HK-2 (cell line): ENCODE results near the gene PMEPA1.

Experiments
- DNase-seq: peaks from one replicate; pipeline ENCODE4 v3.0.0-alpha.2; 2018; ENCODE audit not compliant: unreplicated experiment

The PMEPA1 gene

GRCh38 chr20:57622579-57623381 lies 87.0 kb downstream of the PMEPA1 start:
- DNase-seq: peak; percentile 90

- no peak for DNase-seq
Measured at GRCh38 chr20:57622201-57622570, 87.6 kb downstream of the PMEPA1 start.

DNA sequence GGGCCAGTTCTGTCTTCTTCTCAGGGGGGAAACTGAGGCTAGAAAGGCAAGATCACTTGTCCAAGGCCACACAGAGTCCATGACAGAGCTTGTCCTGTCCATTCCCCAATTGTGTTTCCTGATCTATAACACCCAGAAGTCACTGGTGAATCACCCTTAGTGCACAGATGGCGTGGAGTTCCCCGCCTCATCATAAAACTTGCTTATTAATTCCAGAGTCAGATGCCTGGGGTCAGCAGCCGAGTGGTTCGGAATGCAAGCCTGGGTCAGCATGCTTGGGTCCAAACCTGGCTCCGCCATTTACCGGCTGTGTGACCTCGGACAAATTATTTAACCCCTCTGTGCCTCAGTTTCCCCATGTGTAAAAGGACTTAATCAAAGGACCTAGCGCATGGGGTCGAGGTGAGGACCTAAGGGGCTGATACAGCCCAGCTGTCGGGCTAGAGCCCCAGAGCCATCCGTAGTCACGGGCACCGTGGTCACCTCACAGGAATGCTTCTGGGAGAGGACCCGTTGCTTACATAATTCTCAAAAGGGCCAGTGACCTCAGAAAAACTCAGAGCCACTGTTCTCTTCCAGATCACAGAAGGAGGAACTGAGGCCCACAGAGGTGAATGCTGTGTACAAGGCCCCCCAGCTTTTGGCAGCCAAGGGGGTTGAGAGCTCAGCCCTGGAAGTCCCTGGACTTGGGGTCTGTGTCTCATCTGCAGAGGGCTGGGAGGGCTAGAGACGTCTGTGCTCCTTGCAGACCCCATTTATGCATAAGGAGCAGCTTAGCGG lies 88.2 kb downstream of the PMEPA1 start:
- DNase-seq: no peak

- DNase-seq: no peak
Measured at GRCh38 chr20:57620999-57621398, 88.8 kb downstream of the PMEPA1 start.

- no peak for DNase-seq
Measured at GRCh38 chr20:57620274-57620990, 89.4 kb downstream of the PMEPA1 start, which contains the start of gene ZBP1. ZBP1 (minus strand) TSS chr20:57620426; CDS start chr20:57620295, 131 bp downstream.

DNA sequence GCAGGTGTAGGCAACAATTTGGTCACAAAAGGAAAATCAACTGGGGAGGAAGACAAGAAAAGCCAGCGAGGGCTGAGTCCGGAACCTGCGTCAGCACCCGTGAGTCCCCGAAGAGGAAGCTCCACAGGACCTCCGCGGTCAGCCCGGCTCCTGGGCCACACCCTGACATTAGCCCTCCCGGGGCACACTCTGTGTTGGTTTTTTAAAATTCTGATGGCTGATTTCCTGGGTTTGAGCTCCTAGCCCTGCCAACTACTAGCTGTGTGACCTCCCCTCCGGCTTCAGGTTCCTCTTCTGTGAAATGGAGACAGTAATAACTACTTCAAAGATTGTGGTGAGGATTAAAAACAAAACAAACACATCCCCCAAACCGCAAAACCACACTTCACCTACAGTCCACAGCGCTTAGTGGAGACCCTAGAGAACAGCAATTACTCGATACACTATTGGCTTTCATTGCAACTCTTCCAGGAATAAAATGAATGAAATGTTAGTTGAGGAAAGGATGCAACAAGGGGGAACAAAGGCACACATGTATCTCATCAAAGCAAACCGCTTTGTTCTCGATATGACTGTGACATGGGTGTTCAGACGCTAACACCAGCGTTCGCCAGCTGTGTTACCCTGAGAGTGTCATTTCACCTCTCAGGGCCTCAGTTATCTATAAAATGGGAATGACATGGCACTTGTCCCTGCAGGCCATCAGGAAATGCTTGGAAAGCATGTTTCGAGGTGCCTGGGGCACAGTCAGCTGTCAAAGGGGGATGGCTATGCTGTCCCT lies 90.6 kb downstream of the PMEPA1 start:
- no peak for DNase-seq

GRCh38 chr20:57618764-57619050 lies 91.1 kb downstream of the PMEPA1 start:
- no peak for DNase-seq

GRCh38 chr20:57618091-57618763 lies 91.6 kb downstream of the PMEPA1 start:
- peak; percentile 49 for DNase-seq

- no peak for DNase-seq
Measured at GRCh38 chr20:57617079-57617795, 92.6 kb downstream of the PMEPA1 start.

DNA sequence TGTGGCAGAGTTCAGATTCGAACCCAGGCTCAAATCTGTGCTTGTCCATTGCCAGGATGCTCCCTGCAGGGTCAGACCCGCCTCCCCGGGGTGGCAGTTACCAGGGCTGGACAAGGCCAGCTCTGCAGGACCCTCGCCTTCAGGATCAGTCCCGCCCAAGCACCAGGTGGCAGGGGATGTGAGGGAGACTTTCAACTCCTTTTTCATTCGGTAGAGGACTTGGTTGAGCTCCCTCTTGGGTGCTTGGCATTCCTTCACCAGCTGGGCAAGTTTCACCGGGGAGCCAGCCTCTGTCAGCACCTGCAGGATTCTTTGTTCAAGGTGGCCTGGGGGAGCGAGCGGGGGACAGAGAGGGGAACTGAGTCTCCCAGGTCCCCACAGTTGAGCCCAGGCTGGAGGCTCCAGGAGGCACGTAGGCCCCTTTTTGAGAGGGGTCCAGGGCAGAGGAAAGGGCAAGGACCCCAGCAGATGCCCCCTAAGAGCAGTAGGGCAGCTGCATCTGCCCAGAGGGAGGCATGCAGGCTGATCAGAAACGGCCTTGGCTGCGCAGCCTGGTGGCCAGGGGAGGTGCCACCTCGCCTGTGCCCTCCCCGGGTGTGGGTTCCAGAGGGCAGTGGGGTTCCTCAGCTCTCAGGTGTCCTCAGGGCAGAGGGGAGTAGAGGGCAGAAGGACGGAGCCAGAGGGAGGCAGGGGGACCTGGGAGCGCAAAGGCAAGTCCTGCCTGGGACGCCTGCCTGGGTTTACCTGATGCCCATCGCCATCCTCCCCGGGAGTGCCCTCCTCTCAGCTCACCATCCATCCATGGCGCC lies 93.5 kb downstream of the PMEPA1 start:
- DNase-seq: no peak

DNA sequence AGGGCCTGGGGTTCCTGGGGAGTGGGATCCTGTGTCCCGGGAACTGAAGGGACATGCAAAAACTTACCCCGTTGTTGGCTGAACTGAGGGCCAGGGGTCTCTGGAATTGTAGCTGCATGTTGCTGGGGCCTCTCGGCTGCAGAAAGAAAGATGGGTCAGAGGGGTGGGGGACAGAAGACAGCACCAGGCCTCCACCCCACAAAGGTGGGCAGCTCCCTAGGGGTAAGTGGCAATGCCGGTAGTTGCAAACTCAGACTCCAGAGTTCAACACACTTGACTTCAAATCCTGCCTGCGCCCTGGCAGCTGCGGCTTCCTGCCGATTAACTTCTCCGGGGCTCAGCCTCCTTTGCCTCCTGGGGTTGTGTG lies 94.4 kb downstream of the PMEPA1 start:
- no peak for DNase-seq

- DNase-seq: no peak
Measured at GRCh38 chr20:57614490-57615444, 95.0 kb downstream of the PMEPA1 start.

GRCh38 chr20:57613481-57613921 lies 96.3 kb downstream of the PMEPA1 start:
- DNase-seq: no peak

GRCh38 chr20:57612916-57613315 lies 96.9 kb downstream of the PMEPA1 start:
- no peak for DNase-seq

DNA sequence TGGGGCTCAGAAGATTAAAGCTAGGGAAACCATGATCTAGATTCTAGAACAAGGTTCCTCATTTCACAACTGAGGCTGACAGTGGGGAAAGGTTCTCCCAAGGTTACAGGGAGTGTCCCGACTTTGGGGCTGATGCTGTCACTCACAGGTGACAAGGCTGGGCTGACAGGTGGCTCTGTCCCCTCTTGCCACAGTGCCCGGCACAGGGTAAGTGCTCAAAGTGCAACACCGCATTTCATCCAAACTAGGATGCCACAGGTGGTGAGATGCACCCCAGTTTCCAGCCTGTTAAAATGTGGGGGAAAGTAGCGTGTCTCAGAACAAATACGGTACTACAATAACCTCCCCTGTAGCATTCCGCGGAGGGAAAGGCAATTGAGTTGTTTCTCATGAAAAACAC lies 97.4 kb downstream of the PMEPA1 start:
- no peak for DNase-seq

GRCh38 chr20:57611586-57612311 lies 98.1 kb downstream of the PMEPA1 start:
- DNase-seq: no peak

GRCh38 chr20:57610261-57610952 lies 99.4 kb downstream of the PMEPA1 start:
- DNase-seq: no peak
